Lower leg skin (tissue), 3 donors: ENCODE results near the gene NBAS.

ENCODE experiments used
- POLR2A ChIP-seq, 2 donors: fragments of 450-650 bp; IDR thresholded peaks; one replicate each; pipeline ENCODE4 v1.6.1; 2016 to 2017; ENCODE audit warnings: antibody characterized with exemption in 2 of 2, mild to moderate bottlenecking in 1 of 2, moderate library complexity in 1 of 2
- TF ChIP-seq, protein P1 (sequence below), 3 donors: fragments of 450-650 bp; IDR thresholded peaks; one replicate each; pipeline ENCODE4 v1.5.1; 2016; ENCODE audit warnings: antibody characterized with exemption in 3 of 3, mild to moderate bottlenecking in 3 of 3, moderate library complexity in 2 of 3

DNA sequence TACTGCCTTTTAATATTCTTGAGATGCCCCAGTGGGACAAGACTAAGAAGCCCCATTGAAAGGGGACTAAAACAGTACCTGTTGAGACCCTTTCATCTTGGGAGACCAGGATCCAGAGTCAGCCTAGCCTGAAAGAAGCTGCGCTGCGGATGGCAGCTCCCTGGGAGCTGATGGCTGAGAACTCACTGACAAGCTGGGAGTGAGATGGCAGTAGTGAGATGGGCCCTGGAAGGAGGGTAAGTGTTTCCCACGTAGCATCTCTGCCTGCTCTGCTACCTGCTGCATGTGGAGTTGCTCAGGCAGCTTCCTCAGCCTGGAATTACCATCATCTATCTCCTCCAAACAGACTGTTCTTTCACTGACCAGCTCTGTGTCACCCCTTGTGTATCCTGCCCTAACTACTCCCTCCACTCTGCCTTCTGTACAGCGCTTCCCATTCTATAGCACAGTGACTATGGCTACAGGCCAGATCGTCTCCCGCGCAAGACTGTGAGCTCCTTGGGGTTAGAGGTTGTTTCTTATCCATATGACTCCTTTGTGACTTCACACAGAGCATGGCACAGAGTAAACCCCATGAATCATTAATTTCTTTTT is 330.4 kb downstream of the NBAS start:
- no peak for TF ChIP-seq POLR2A (IDR thresholded peaks at IDR 0.05)
- TF ChIP-seq, protein P1, sequence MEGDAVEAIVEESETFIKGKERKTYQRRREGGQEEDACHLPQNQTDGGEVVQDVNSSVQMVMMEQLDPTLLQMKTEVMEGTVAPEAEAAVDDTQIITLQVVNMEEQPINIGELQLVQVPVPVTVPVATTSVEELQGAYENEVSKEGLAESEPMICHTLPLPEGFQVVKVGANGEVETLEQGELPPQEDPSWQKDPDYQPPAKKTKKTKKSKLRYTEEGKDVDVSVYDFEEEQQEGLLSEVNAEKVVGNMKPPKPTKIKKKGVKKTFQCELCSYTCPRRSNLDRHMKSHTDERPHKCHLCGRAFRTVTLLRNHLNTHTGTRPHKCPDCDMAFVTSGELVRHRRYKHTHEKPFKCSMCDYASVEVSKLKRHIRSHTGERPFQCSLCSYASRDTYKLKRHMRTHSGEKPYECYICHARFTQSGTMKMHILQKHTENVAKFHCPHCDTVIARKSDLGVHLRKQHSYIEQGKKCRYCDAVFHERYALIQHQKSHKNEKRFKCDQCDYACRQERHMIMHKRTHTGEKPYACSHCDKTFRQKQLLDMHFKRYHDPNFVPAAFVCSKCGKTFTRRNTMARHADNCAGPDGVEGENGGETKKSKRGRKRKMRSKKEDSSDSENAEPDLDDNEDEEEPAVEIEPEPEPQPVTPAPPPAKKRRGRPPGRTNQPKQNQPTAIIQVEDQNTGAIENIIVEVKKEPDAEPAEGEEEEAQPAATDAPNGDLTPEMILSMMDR (IDR thresholded peaks at IDR 0.05): no peak
